ENCODE data around the gene LMX1B.
"Not testable (repeated sequence)": the region's sequence is repeated elsewhere in the genome, so short reads cannot be mapped to it uniquely, and the experiment has no call there.

The LMX1B gene

GRCh38 chr9:126613651-126614050, at the start of gene LMX1B:
Gene LMX1B (plus strand): TSS chr9:126613928. CDS start chr9:126614450, 522 bp downstream.
- DNase-seq: peak; percentile 79

GRCh38 chr9:126564128-126564527, 49.6 kb upstream of the LMX1B start:
- no peak for DNase-seq

- DNase-seq: no peak
Observed at GRCh38 chr9:126564716-126565115, 49.0 kb upstream of the LMX1B start.

- DNase-seq: no peak
Observed at GRCh38 chr9:126565336-126566128, 48.2 kb upstream of the LMX1B start.

DNA sequence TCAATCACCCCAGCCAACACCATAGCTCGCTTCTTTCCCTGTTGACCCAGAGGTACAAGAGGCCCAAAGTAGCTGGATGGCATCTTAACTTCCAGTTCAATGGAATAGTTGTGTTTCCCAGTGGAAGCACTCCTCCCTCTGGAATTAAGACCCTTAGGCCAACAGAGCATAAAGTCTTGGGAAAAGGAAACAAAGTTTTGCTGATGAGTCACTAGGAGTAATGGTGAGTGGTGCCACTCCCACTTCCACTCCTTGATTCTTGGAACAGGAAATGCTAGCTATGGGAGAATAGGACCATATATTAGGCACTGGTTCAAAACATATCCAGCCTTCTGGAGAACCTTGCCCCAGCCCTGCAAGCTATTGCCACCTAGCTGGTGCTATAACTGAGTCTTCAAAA, 44.7 kb upstream of the LMX1B start:
- DNase-seq: no peak

DNA sequence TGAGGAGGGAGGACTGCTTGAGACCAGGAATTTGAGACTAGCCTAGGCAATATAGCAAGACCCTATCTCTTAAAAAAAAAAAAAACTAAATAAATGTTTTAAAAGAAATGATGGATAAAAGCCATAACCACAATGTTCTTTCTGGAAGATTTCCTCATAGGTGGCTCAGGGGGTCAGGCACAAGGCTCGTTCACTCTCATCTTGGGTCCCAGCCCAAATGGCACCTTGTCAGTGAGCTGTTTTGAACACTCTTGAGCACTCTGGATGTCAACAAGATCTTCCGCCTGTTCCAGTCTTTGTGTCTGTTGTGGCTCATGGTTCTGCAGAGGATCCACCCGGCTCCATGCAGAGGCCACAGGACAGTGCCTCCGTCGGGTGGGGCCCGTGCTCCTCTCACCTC, 35.7 kb upstream of the LMX1B start:
- DNase-seq: no peak

GRCh38 chr9:126580319-126580718, 33.4 kb upstream of the LMX1B start:
- not testable (repeated sequence) for DNase-seq

- DNase-seq: no peak
Observed at GRCh38 chr9:126581893-126582292, 31.8 kb upstream of the LMX1B start.

GRCh38 chr9:126582427-126582826, 31.3 kb upstream of the LMX1B start:
- no peak for DNase-seq

GRCh38 chr9:126583144-126583760, 30.5 kb upstream of the LMX1B start:
- DNase-seq: no peak

- no peak for DNase-seq
Observed at GRCh38 chr9:126584611-126585010, 29.1 kb upstream of the LMX1B start.

- DNase-seq: no peak
Observed at GRCh38 chr9:126586236-126586635, 27.5 kb upstream of the LMX1B start.

DNA sequence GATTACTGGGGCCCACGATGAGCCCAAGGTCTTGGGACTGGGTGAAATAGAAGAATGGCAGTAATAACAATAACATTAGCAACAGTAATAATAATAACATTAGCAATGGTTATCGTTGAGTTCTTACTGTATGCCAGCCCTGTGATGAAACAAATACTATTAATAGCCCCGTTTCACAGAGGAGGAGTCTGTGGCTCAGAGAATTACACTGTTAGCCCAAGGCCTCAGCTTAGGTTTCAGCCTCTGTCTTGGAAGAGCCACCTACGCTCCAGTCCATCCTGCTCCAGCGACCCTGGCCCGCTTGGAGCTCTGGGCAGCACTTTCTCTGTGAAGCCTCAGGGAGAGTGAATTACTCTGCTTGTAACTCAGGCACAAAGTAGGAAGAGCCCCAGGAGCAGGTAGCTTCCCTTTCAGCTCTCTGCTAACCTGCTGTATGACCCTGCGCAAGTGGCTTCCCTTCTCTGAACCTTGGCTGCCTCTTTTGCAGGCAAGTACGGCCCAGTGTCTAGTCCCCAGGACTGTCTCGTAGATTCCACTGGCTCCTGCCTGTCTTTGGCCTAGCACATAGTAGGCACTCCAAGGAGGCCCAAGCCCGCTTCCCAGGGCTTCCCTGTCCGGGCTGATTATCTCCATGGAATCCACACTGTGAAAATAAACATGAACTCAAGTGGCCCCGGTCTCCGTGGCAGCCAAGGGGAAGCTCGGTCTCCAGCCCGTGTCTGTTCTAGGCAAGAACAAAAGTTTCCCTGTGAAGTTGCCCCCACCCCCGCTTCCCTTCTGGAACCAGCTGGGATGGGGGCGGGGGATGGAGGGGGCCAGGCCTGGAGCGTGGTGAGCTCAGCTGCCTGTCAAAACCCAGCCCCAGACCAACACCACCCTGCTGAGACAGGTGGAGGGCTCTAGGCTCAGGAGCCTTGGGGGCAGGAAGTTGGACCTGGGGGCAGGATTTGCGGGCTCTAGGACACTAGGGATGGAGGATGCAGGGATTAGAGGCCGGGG, 26.2 kb upstream of the LMX1B start:
- DNase-seq: peak; percentile 60

DNA sequence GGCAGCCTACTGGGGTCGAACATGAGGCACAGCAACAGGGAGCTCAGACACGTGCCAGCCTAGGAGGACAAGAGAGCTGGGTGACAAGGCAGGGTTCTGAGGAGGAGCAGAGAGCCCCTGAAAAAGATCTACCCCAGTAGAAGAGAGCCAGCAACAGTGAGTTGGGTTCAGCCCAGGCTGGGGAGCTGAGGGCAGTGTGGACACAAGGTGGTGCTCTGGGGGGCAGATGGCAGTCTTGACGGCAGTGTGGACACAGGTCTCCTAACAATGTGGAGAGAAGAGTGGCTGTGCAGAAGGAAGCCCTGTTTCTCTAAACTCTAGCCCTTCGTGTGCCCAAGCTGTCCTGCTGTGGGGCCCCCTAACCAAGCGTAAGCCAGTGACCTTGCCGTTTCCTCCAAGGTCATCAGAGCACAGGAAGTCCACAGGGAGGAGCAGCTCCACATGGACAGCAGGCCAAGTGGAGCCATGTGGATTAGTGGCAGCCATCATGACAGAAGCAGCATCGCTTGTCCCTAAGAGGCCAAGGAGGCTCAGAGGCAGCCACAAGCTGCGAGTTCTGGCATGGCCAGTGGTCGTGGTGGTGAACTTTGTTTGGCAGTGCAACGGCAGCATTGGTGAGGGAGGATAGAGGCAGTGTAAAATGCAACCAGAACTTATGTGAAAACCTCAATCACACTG, 25.1 kb upstream of the LMX1B start:
- no peak for DNase-seq

- no peak for DNase-seq
Observed at GRCh38 chr9:126589349-126589748, 24.4 kb upstream of the LMX1B start.

- no peak for DNase-seq
Observed at GRCh38 chr9:126591083-126591482, 22.6 kb upstream of the LMX1B start.

GRCh38 chr9:126591922-126592321, 21.8 kb upstream of the LMX1B start:
- no peak for DNase-seq

- no peak for DNase-seq
Observed at GRCh38 chr9:126592461-126592860, 21.3 kb upstream of the LMX1B start.

DNA sequence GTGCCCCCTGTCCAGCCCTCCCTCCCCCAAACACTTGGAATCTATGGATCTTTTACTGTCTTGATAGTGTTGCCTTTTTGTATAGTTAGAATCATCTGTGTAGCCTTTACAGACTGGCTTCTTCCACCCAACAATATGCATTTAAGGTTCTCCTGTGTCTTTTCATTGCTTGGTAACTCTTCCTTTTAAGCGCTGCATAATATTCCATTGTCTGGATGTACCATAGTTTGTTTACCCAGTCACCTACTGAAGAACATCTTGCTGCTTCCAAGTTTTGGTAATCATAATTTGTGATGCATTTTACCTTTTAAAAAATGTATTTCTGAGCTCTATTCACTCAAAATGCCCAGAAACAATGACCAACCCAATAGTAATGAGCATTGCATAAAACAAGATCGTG, 17.7 kb upstream of the LMX1B start:
- DNase-seq: no peak

GRCh38 chr9:126599047-126599650, 14.6 kb upstream of the LMX1B start:
- DNase-seq: no peak

GRCh38 chr9:126604059-126605055, 9.4 kb upstream of the LMX1B start:
- DNase-seq: peak; percentile 63
